PC-9 (cell line): Measurements from ENCODE around the gene PATJ. TPM values are rescaled to one million over a fixed set of nuclear protein-coding genes. Genes with fewer than 3 reads are reported as not detected.

Experiments
- BruUV-seq: library from RNA; stranded (reverse); fragments of 400-500 nt; replicated peaks from 2 replicates; lab custom pipeline; 2021; lab: Mats Ljungman, UMichigan
- CTCF ChIA-PET: fragments of 300-600 bp; sonication (Branson Sonifier 250); formaldehyde crosslinking; loops from one replicate; lab custom pipeline; 2022; ENCODE audit warnings: antibody characterized with exemption; lab: Charles Lee
- POLR2A ChIA-PET: fragments of 300-600 bp; sonication (Branson Sonifier 250); formaldehyde crosslinking; loops from one replicate; lab custom pipeline; 2022; ENCODE audit warnings: antibody characterized with exemption; ENCODE audit not compliant: unreplicated experiment; lab: Charles Lee
- DNase-seq, 2 experiments: peaks; one replicate each; pipeline versions ENCODE4 v3.0.0 to v3.0.0-alpha.2; 2015 to 2022; ENCODE audit warnings: mixed read lengths in 1 of 2
- H2AFZ ChIP-seq: fragments of 200-600 bp; sonication (generic); 2 replicates; pipeline ENCODE4 v1.8.1; 2017; ENCODE audit warnings: antibody characterized with exemption
- H3F3A ChIP-seq: fragments of 200-600 bp; sonication (generic); 2 replicates; pipeline ENCODE4 v1.8.1; 2017; ENCODE audit warnings: antibody characterized with exemption, mild to moderate bottlenecking, low read depth; ENCODE audit not compliant: insufficient read depth
- H3K27ac ChIP-seq: fragments of 200-600 bp; sonication (generic); 2 replicates; pipeline ENCODE4 v1.6.1; 2016; ENCODE audit warnings: mixed run types
- H3K27me3 ChIP-seq: fragments of 200-600 bp; sonication (generic); 2 replicates; pipeline ENCODE4 v1.6.1; 2016; ENCODE audit warnings: low read depth, mixed run types; ENCODE audit not compliant: insufficient read depth
- H3K36me3 ChIP-seq: fragments of 200-600 bp; sonication (generic); 2 replicates; pipeline ENCODE4 v1.6.1; 2016; ENCODE audit warnings: low read depth, mixed run types
- H3K4me1 ChIP-seq: fragments of 200-600 bp; sonication (generic); replicated peaks from 2 replicates; pipeline ENCODE4 v1.6.1; 2016; ENCODE audit warnings: mixed run types; ENCODE audit not compliant: insufficient read depth
- H3K4me2 ChIP-seq: fragments of 200-600 bp; sonication (generic); 2 replicates; pipeline ENCODE4 v1.6.1; 2017; ENCODE audit warnings: mixed run types
- H3K4me3 ChIP-seq: fragments of 200-600 bp; sonication (generic); 2 replicates; pipeline ENCODE4 v1.6.1; 2016; ENCODE audit warnings: mixed run types
- H3K79me2 ChIP-seq: fragments of 200-600 bp; sonication (generic); 2 replicates; pipeline ENCODE4 v1.6.1; 2017; ENCODE audit warnings: low read depth, mixed run types
- H3K9me2 ChIP-seq: fragments of 200-600 bp; sonication (generic); 2 replicates; pipeline ENCODE4 v1.8.1; 2017; ENCODE audit warnings: mild to moderate bottlenecking; ENCODE audit not compliant: insufficient read depth
- H3K9me3 ChIP-seq: fragments of 200-600 bp; sonication (generic); 2 replicates; pipeline ENCODE4 v1.8.1; 2016; ENCODE audit warnings: low read depth; ENCODE audit not compliant: insufficient read depth
- H4K20me1 ChIP-seq: fragments of 200-600 bp; sonication (generic); 2 replicates; pipeline ENCODE4 v1.8.1; 2017; ENCODE audit not compliant: insufficient read depth
- CTCF ChIP-seq: fragments of 200-600 bp; sonication (generic); conservative IDR thresholded peaks from 2 replicates; pipeline ENCODE4 v1.6.1; 2017; ENCODE audit warnings: mixed run types, antibody characterized with exemption, mild to moderate bottlenecking, moderate library complexity
- EZH2 ChIP-seq: fragments of 200-600 bp; sonication (generic); IDR thresholded peaks from 2 replicates; pipeline ENCODE4 v1.8.0; 2017; ENCODE audit warnings: antibody characterized with exemption, low read depth
- intact Hi-C: fragments of 100-400 bp; cut with micrococcal nuclease; formaldehyde crosslinking; loops from one replicate; pipeline ENCODE4 v1.10.0; 2022; ENCODE audit not compliant: unreplicated experiment
- total RNA-seq: library from RNA; stranded (reverse); gene quantifications from 2 replicates; pipeline ENCODE4 v1.2.3, GENCODE V29; 2021

The PATJ gene
- total RNA-seq, 1 experiment from 2014 or later = 91.0 TPM

GRCh38 chr1:62088439-62088838 is 346.2 kb downstream of the PATJ start:
- peaks cover 19% of the 10 kb centered on the region for H3K36me3 ChIP-seq
- TF ChIP-seq CTCF (no peak), EZH2 (no peak)
- intact Hi-C loops = no loop called here
- ChIA-PET CTCF (no interaction called here), POLR2A (no interaction called here)
- H3K4me2 ChIP-seq = no peak overlapping the region
- no TSS peak for BruUV-seq
- no peak overlapping the region for H2AFZ ChIP-seq
- no peaks in the 10 kb centered on the region for H3K9me3 ChIP-seq
- no peaks in the 10 kb centered on the region for H3K27me3 ChIP-seq
- H3K4me3 ChIP-seq = no peak overlapping the region
- H3K79me2 ChIP-seq = no peaks in the 10 kb centered on the region
- no peaks in the 10 kb centered on the region for H3K4me1 ChIP-seq
- H4K20me1 ChIP-seq = no peaks in the 10 kb centered on the region
- H3F3A ChIP-seq = no peaks in the 10 kb centered on the region
- no peak overlapping the region for H3K27ac ChIP-seq
- H3K9me2 ChIP-seq = no peaks in the 10 kb centered on the region
- no peak for DNase-seq

GRCh38 chr1:62089570-62089969 is 347.3 kb downstream of the PATJ start:
- ChIA-PET POLR2A (interaction anchor here (0.7 kb wide), 1 partner anchor 10 kb away, joined by 20 read pairs; no protein-coding TSS in a partner anchor), CTCF (no interaction called here)

DNA sequence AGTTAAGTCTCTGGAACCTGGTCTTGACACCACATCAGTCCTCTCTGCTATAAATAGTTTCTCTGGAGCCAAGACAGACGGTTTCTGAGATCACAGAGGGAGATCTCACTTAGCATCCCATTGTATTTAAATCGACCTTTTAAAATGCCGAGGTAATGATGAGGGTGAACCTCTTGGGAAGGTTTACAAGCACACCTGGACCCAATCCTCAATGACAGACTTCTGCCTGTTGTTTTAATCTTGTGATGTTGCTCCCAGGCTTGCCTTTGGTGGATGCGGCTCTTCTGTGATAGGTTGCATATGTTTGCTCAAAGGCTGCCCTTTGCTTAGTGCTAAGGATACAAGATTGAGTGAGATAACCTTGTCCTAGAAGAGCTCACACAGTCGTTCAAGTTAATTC is 347.7 kb downstream of the PATJ start:
- ChIA-PET CTCF (no interaction called here), POLR2A (no interaction called here)
- Histone ChIP-seq H3F3A (no peaks in the 10 kb centered on the region), H3K36me3 (peaks cover 11% of the 10 kb centered on the region), H3K9me2 (no peaks in the 10 kb centered on the region), H3K27ac (no peak overlapping the region), H4K20me1 (no peaks in the 10 kb centered on the region), H2AFZ (no peak overlapping the region), H3K79me2 (no peaks in the 10 kb centered on the region), H3K4me2 (no peak overlapping the region), H3K4me3 (no peak overlapping the region), H3K4me1 (no peaks in the 10 kb centered on the region), H3K9me3 (no peaks in the 10 kb centered on the region), H3K27me3 (no peaks in the 10 kb centered on the region)
- TF ChIP-seq EZH2 (no peak), CTCF (no peak)
- no peak for DNase-seq
- BruUV-seq = no TSS peak
- intact Hi-C loops = no loop called here

More at GRCh38 chr1:62089570-62089969, 347.3 kb downstream of the PATJ start:
- Histone ChIP-seq H3K79me2 (no peaks in the 10 kb centered on the region), H3K9me3 (no peaks in the 10 kb centered on the region), H3K27ac (no peak overlapping the region), H3K9me2 (no peaks in the 10 kb centered on the region), H3K4me2 (no peak overlapping the region), H3K4me1 (no peaks in the 10 kb centered on the region), H4K20me1 (no peaks in the 10 kb centered on the region), H2AFZ (no peak overlapping the region), H3F3A (no peaks in the 10 kb centered on the region), H3K4me3 (no peak overlapping the region), H3K36me3 (peaks cover 16% of the 10 kb centered on the region), H3K27me3 (no peaks in the 10 kb centered on the region)
- intact Hi-C loops = no loop called here
- no peak for DNase-seq
- no TSS peak for BruUV-seq
- TF ChIP-seq CTCF (no peak), EZH2 (no peak)
